Measurements from ENCODE around the gene PLD4.
"Not testable (repeated sequence)": the region's sequence is repeated elsewhere in the genome, so short reads cannot be mapped to it uniquely, and the experiment has no call there.

Gene PLD4

DNA sequence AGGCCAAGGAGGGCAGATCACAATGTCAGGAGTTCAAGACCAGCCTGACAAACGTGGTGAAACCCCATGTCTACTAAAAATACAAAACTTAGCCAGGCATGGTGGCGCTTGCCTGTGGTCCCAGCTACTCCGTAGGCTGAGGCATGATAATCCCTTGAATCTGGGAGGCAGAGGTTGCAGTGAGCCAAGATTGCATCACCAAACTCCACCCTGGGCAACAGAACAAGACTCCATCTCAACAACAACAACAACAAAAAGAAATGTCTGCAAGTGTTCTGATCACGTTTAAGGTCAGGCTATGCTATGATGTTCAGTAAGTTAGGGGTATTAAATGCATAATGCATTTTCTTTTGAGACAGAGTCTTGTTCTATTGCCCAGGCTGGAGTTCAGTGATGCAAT lies 6.7 kb upstream of the PLD4 start:
- Histone ChIP-seq H3K27ac (ENCODE audit: low read depth, low read length) (no peak overlapping the region), H3K4me3 (ENCODE audit: low read length) (no peak overlapping the region), H3K4me1 (ENCODE audit: control insufficient read depth, insufficient read depth, low read length) (no peaks in the 10 kb centered on the region), H3K27me3 (ENCODE audit: control insufficient read depth, insufficient read depth, low read length) (no peaks in the 10 kb centered on the region), H3K9ac (ENCODE audit: low read length) (no peak overlapping the region), H3K36me3 (ENCODE audit: control insufficient read depth, insufficient read depth, low read length) (no peaks in the 10 kb centered on the region)

GRCh38 chr14:104919152-104919992 lies 5.3 kb upstream of the PLD4 start:
- not testable (repeated sequence) for H3K4me3 ChIP-seq (ENCODE audit: low read length); H3K27me3 ChIP-seq (ENCODE audit: control insufficient read depth, insufficient read depth, low read length); H3K4me1 ChIP-seq (ENCODE audit: control insufficient read depth, insufficient read depth, low read length); H3K9ac ChIP-seq (ENCODE audit: low read length); H3K36me3 ChIP-seq (ENCODE audit: control insufficient read depth, insufficient read depth, low read length); H3K27ac ChIP-seq (ENCODE audit: low read depth, low read length)

- H3K4me3 ChIP-seq (ENCODE audit: low read length), result no peak overlapping the region
- no peaks in the 10 kb centered on the region for H3K4me1 ChIP-seq (ENCODE audit: control insufficient read depth, insufficient read depth, low read length)
- no peak overlapping the region for H3K27ac ChIP-seq (ENCODE audit: low read depth, low read length)
- no peaks in the 10 kb centered on the region for H3K36me3 ChIP-seq (ENCODE audit: control insufficient read depth, insufficient read depth, low read length)
- H3K27me3 ChIP-seq (ENCODE audit: control insufficient read depth, insufficient read depth, low read length), result no peaks in the 10 kb centered on the region
- H3K9ac ChIP-seq (ENCODE audit: low read length), result no peak overlapping the region
Measured at GRCh38 chr14:104919993-104920315, 4.7 kb upstream of the PLD4 start.

DNA sequence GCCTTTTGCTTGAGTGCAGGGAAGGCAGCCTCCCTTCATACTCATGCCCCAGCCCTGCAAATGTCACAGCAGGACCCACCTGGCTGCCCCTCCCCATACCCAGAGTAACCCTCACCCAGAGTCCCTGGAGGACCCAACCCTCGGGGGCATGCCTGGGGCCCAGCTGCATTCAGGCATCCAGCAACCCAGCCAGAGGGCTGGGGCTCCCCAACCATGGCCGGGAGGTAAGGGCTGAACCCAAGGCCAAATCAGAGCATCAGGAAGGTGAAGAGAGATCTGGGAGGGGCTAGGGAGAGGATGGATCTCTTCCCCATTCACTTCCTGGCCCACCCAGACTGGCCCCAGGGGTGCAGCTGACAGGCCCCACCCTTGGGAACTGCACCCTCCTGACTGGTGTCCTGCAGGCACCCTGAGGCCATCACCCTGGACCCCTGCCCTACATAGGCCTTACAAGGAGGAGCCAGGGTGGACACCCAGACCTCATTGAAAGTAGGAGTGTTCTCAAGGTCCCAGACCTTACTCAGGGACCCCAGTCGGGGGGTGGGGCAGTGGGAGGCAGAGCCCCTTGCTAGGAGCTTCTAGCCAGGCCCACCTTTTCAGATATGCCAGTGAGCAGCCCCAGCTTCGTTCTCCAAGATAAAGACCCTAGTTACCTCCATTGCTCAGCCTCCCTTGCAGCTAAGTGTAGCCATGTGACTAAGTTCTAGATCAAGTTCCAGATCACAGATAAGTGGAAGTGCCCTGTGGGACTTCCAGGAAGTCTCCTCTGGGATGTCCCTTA lies 849 bp upstream of the PLD4 start:
- Histone ChIP-seq H3K4me3 (ENCODE audit: low read length) (no peak overlapping the region), H3K9ac (ENCODE audit: low read length) (no peak overlapping the region), H3K27me3 (ENCODE audit: control insufficient read depth, insufficient read depth, low read length) (no peaks in the 10 kb centered on the region), H3K4me1 (ENCODE audit: control insufficient read depth, insufficient read depth, low read length) (no peaks in the 10 kb centered on the region), H3K36me3 (ENCODE audit: control insufficient read depth, insufficient read depth, low read length) (no peaks in the 10 kb centered on the region), H3K27ac (ENCODE audit: low read depth, low read length) (no peak overlapping the region)

GRCh38 chr14:104925214-104925854 lies 655 bp downstream of the PLD4 start:
- no peak overlapping the region for H3K9ac ChIP-seq (ENCODE audit: low read length)
- H3K4me3 ChIP-seq (ENCODE audit: low read length), result peak overlapping the region; percentile 15
- no peak overlapping the region for H3K27ac ChIP-seq (ENCODE audit: low read depth, low read length)
- H3K36me3 ChIP-seq (ENCODE audit: control insufficient read depth, insufficient read depth, low read length), result no peaks in the 10 kb centered on the region
- no peaks in the 10 kb centered on the region for H3K4me1 ChIP-seq (ENCODE audit: control insufficient read depth, insufficient read depth, low read length)
- no peaks in the 10 kb centered on the region for H3K27me3 ChIP-seq (ENCODE audit: control insufficient read depth, insufficient read depth, low read length)

DNA sequence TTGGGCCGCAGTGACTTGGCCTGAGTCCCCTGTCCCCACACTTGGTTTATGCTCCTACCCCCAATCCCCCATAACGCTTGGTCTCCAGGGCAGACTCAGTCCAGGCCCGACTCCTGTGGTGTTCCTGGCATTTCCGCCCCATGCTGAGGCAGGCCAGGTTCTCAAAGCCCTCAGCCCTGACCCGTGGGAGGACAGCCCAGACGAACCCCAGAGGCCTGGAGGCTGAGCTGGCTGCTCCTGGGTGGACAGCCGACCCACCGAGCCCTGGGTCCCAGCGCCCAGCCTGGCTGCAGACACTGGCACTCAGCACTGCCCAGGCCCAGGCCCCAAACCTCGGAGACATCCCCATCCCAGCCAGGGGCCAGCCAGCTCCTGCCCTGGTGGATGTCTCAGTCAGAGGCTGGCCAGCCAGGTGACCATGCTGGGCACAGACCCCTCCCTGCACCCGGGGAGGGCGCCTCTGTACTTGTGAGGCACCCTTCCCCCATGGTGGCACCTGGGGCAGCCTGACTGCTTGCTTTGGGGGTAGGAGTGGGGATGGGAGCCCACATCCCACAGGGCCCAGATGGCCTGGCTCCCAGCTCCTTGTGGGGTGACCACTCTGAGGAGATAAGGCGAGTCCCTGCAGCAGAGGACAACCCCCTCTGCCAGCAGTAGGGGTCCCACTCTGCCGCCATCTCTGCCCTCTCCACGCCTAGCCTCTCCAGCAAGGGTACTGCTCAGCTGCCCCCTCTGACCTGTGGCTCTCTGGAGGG lies 1.4 kb downstream of the PLD4 start:
- no peak overlapping the region for H3K27ac ChIP-seq (ENCODE audit: low read depth, low read length)
- no peaks in the 10 kb centered on the region for H3K36me3 ChIP-seq (ENCODE audit: control insufficient read depth, insufficient read depth, low read length)
- no peak overlapping the region for H3K4me3 ChIP-seq (ENCODE audit: low read length)
- H3K27me3 ChIP-seq (ENCODE audit: control insufficient read depth, insufficient read depth, low read length), result no peaks in the 10 kb centered on the region
- H3K4me1 ChIP-seq (ENCODE audit: control insufficient read depth, insufficient read depth, low read length), result no peaks in the 10 kb centered on the region
- no peak overlapping the region for H3K9ac ChIP-seq (ENCODE audit: low read length)

DNA sequence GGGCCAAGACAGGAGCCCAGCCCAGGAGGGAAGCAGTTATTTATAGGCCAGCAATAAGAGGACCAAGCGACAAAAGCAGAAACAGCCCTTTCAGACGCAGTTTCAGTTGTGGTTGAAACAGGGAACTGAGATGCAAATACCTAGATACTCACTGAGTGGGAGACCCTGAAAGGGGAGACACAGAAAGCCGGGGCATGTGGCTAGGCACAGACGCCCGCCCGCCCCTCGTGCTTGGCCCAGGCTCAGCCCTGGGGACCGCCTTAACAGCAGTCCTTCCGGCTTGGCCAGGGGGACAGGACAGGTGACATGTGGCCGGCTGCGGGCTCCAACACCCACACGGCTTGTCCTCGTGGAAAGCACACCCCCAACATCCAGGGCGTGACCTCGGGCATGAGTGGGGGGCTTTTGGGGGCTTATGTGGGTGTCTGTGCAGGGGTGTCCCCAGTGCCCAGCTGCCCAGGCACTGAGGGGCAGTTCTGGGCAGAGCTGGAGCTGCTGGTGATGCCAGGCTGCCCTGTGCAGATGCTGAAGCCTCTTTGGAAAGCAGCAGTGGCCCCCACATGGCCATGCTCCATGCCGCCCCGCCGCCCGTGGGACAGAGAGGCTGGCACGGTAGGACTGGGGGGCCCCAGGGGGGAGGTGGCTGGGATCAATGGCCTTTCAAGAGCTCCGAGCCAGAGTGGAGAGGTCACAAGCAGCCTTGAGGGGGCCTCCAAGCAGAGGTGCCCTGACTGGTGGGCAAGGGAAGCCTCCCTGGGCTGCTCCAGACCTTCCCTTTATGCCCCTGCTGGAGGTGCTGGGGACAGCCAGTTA lies 2.1 kb downstream of the PLD4 start:
- no peak overlapping the region for H3K4me3 ChIP-seq (ENCODE audit: low read length)

DNA sequence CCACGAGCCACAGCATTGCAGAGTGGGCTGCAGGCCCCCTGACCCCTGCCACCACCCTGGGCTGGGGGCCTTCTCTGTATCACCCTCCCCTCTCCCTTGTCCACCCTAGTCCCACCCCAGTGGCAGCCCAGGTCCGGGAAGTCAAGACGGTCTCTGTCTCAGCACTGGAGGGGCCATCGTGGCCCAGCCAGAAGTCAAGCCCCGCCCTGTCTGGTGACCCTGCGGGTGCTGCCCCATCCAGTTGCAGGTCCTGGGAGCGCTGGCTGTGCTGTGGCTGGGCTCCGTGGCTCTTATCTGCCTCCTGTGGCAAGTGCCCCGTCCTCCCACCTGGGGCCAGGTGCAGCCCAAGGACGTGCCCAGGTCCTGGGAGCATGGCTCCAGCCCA lies 2.7 kb downstream of the PLD4 start:
- H3K27me3 ChIP-seq (ENCODE audit: control insufficient read depth, insufficient read depth, low read length), result no peaks in the 10 kb centered on the region
- no peak overlapping the region for H3K9ac ChIP-seq (ENCODE audit: low read length)
- H3K36me3 ChIP-seq (ENCODE audit: control insufficient read depth, insufficient read depth, low read length), result no peaks in the 10 kb centered on the region
- H3K27ac ChIP-seq (ENCODE audit: low read depth, low read length), result no peak overlapping the region
- H3K4me3 ChIP-seq (ENCODE audit: low read length), result no peak overlapping the region
- no peaks in the 10 kb centered on the region for H3K4me1 ChIP-seq (ENCODE audit: control insufficient read depth, insufficient read depth, low read length)

More for the DNA sequence above, 2.1 kb downstream of the PLD4 start:
- H3K4me1 ChIP-seq (ENCODE audit: control insufficient read depth, insufficient read depth, low read length), result no peaks in the 10 kb centered on the region
- no peak overlapping the region for H3K9ac ChIP-seq (ENCODE audit: low read length)
- H3K36me3 ChIP-seq (ENCODE audit: control insufficient read depth, insufficient read depth, low read length), result no peaks in the 10 kb centered on the region
- H3K27me3 ChIP-seq (ENCODE audit: control insufficient read depth, insufficient read depth, low read length), result no peaks in the 10 kb centered on the region
- H3K27ac ChIP-seq (ENCODE audit: low read depth, low read length), result no peak overlapping the region

DNA sequence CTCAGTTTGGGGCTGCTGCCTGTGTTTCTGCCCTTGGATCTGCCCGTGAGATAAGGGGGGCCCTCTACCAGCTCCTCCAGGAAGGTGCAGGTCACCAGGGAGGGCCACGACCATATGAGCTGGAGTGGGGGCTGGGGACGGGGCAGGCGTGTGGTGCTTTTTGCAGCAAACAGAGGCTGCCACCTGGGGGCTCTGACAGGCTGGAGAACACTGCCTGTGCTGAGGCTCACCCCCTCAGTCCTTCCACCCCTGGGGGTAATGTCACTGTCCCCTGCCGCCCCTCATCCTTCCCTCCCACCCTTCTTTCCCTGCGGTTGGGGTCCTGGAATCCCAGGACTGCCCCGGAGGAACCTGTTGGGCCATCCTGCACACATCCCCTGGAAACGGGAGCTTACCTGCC lies 3.2 kb downstream of the PLD4 start:
- Histone ChIP-seq H3K27ac (ENCODE audit: low read depth, low read length) (no peak overlapping the region), H3K27me3 (ENCODE audit: control insufficient read depth, insufficient read depth, low read length) (no peaks in the 10 kb centered on the region), H3K4me3 (ENCODE audit: low read length) (no peak overlapping the region)

DNA sequence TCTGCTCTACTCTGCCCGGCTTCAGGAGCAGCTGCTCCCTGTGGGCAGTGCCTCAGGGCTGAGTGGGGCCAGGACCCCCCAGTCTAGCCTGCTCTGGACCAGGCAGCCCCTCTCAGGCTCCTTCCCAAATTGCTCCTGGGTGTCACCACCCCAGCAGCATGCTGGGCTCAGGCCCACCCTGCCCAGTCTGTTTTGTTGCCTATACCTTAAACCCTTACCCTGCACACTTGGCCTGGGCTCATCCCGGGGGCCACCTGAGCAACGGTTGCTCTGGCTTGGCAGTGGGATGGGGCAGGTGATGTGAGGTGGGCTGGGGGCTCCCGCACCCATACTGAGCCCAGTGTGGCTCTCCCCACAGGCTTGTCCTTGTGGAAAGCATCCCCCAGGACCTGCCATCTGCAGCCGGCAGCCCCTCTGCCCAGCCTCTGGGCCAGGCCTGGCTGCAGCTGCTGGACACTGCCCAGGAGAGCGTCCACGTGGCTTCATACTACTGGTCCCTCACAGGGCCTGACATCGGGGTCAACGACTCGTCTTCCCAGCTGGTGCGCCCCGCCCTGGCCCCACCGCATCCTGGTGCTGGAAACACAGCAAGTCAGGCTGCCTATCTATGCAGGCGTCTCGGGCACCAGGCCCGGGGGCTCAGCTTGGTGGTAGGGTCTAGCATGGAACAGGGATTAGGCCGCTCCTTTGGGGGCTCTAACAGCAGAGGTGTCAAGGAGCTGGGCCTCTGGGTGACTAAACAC lies 3.9 kb downstream of the PLD4 start:
- H3K36me3 ChIP-seq (ENCODE audit: control insufficient read depth, insufficient read depth, low read length), result no peaks in the 10 kb centered on the region
- H3K9ac ChIP-seq (ENCODE audit: low read length), result no peak overlapping the region
- H3K27ac ChIP-seq (ENCODE audit: low read depth, low read length), result no peak overlapping the region
- no peak overlapping the region for H3K4me3 ChIP-seq (ENCODE audit: low read length)
- H3K27me3 ChIP-seq (ENCODE audit: control insufficient read depth, insufficient read depth, low read length), result no peaks in the 10 kb centered on the region
- no peaks in the 10 kb centered on the region for H3K4me1 ChIP-seq (ENCODE audit: control insufficient read depth, insufficient read depth, low read length)

More for the DNA sequence above, 3.2 kb downstream of the PLD4 start:
- Histone ChIP-seq H3K36me3 (ENCODE audit: control insufficient read depth, insufficient read depth, low read length) (no peaks in the 10 kb centered on the region), H3K9ac (ENCODE audit: low read length) (no peak overlapping the region), H3K4me1 (ENCODE audit: control insufficient read depth, insufficient read depth, low read length) (no peaks in the 10 kb centered on the region)
